ENCODE measurements around the gene CDNF.

DNA sequence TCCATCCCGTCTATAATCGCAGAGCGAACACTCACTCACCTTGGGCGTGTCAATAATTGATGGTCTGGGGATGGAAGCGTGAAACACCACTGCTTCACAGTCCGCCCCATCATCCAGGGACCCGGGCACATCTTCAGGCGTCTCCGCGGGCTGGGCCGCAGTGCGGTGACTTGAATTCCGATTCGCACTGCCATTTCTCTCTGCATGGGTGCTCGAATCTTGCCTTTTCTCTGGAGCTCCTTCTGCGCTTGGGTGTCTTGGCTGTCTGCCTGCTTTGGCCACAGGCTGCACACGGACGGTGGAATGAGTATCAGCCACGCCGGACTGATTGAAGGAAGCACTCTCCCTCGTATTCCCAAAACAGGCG, 63.6 kb downstream of the CDNF start:
- TF ChIP-seq, protein P1, sequence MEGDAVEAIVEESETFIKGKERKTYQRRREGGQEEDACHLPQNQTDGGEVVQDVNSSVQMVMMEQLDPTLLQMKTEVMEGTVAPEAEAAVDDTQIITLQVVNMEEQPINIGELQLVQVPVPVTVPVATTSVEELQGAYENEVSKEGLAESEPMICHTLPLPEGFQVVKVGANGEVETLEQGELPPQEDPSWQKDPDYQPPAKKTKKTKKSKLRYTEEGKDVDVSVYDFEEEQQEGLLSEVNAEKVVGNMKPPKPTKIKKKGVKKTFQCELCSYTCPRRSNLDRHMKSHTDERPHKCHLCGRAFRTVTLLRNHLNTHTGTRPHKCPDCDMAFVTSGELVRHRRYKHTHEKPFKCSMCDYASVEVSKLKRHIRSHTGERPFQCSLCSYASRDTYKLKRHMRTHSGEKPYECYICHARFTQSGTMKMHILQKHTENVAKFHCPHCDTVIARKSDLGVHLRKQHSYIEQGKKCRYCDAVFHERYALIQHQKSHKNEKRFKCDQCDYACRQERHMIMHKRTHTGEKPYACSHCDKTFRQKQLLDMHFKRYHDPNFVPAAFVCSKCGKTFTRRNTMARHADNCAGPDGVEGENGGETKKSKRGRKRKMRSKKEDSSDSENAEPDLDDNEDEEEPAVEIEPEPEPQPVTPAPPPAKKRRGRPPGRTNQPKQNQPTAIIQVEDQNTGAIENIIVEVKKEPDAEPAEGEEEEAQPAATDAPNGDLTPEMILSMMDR (IDR thresholded peaks at IDR 0.05; ENCODE audit: borderline replicate concordance, extremely low read depth, low read length, poor library complexity, severe bottlenecking): no peak
- no peak for TF ChIP-seq EZH2 (IDR thresholded peaks at IDR 0.05; ENCODE audit: borderline replicate concordance, low read depth, low read length, severe bottlenecking)
